LNCaP clone FGC (cell line): ENCODE measurements around the gene HDAC3.

Experiments used
- DNase-seq: peaks from one replicate; pipeline ENCODE4 v3.0.0-alpha.2; 2011; ENCODE audit warnings: low read depth
- H3K4me3 ChIP-seq: 2 replicates; pipeline ENCODE4 v1.5.1; 2011; ENCODE audit warnings: mild to moderate bottlenecking, low read depth, low read length, control low read depth
- CTCF ChIP-seq: IDR thresholded peaks from 2 replicates; pipeline ENCODE4 v1.5.1; 2012; ENCODE audit warnings: mild to moderate bottlenecking; ENCODE audit not compliant: control insufficient read depth, insufficient read depth; ENCODE audit errors: extremely low read depth

The HDAC3 gene

GRCh38 chr5:141649972-141650371, 13.3 kb upstream of the HDAC3 start:
- no peak overlapping the region for H3K4me3 ChIP-seq
- TF ChIP-seq CTCF = no peak
- no peak for DNase-seq

GRCh38 chr5:141649056-141649688, 12.5 kb upstream of the HDAC3 start:
- no peak for DNase-seq
- no peak for TF ChIP-seq CTCF
- H3K4me3 ChIP-seq = no peak overlapping the region

- DNase-seq = no peak
- H3K4me3 ChIP-seq = no peak overlapping the region
- no peak for TF ChIP-seq CTCF
Measured at GRCh38 chr5:141647851-141648250, 11.2 kb upstream of the HDAC3 start.

GRCh38 chr5:141647242-141647641, 10.6 kb upstream of the HDAC3 start:
- no peak for TF ChIP-seq CTCF
- DNase-seq = no peak
- no peak overlapping the region for H3K4me3 ChIP-seq

GRCh38 chr5:141646026-141646425, 9.4 kb upstream of the HDAC3 start:
- no peak overlapping the region for H3K4me3 ChIP-seq
- TF ChIP-seq CTCF = no peak
- no peak for DNase-seq

GRCh38 chr5:141641634-141642267, 5.1 kb upstream of the HDAC3 start:
- no peak for TF ChIP-seq CTCF
- DNase-seq = no peak
- H3K4me3 ChIP-seq = no peak overlapping the region

- no peak overlapping the region for H3K4me3 ChIP-seq
- no peak for TF ChIP-seq CTCF
- DNase-seq = no peak
Measured at GRCh38 chr5:141640698-141641097, 4.0 kb upstream of the HDAC3 start.
